ENCODE measurements around the gene PXYLP1.
"Not testable (repeated sequence)": the region's sequence is repeated elsewhere in the genome, so short reads cannot be mapped to it uniquely, and the experiment has no call there.

Gene PXYLP1

GRCh38 chr3:141311496-141312353, 80.1 kb downstream of the PXYLP1 start:
- Histone ChIP-seq H2BK120ac (ENCODE audit: low read depth, low read length) (no peak overlapping the region), H3K4ac (ENCODE audit: low read length) (no peak overlapping the region), H3K27me3 (ENCODE audit: control insufficient read depth in 3 of 3, insufficient read depth in 3 of 3, low read depth in 1 of 3, low read length in 3 of 3) (no peaks in the 10 kb centered on the region), H2BK12ac (ENCODE audit: low read length) (no peak overlapping the region), H3K14ac (ENCODE audit: low read length) (peak overlapping the region; percentile 49), H2AFZ (ENCODE audit: low read length) (peak overlapping the region; percentile 92), H3K79me1 (ENCODE audit: low read depth, low read length) (no peaks in the 10 kb centered on the region), H2AK5ac (ENCODE audit: low read depth, low read length) (no peak overlapping the region), H3K9ac (ENCODE audit: low read depth, low read length, poor library complexity) (peak overlapping the region; percentile 90), H3K4me2 (ENCODE audit: insufficient read depth, low read length, poor library complexity, severe bottlenecking) (peak overlapping the region; percentile 63), H4K91ac (ENCODE audit: low read depth, low read length, poor library complexity) (no peak overlapping the region), H3K18ac (ENCODE audit: low read length) (peak overlapping the region; percentile 92), H3K4me3 (ENCODE audit: low read length in 2 of 2) (peak overlapping the region; percentile 83 to 90), H3K4me1 (ENCODE audit: control insufficient read depth in 2 of 2, insufficient read depth in 1 of 2, low read depth in 1 of 2, low read length in 2 of 2) (peaks cover 4 to 7% of the 10 kb centered on the region in 2 donors), H3K9me3 (replicated peaks in 1 of 2; ENCODE audit: control insufficient read depth in 2 of 2, insufficient read depth in 1 of 2, low read depth in 1 of 2, low read length in 2 of 2) (no peaks in the 10 kb centered on the region), H2BK5ac (ENCODE audit: low read length) (no peak overlapping the region), H3K36me3 (replicated peaks in 1 of 2; ENCODE audit: control insufficient read depth in 2 of 2, insufficient read depth in 2 of 2, low read length in 2 of 2) (no peaks in the 10 kb centered on the region), H3K23ac (ENCODE audit: low read depth, low read length, poor library complexity) (peak overlapping the region; percentile 58), H4K8ac (ENCODE audit: low read depth, low read length) (peak overlapping the region; percentile 77), H2BK15ac (ENCODE audit: low read length) (no peak overlapping the region), H3K27ac (replicated peaks; ENCODE audit: low read length) (no peak overlapping the region)
- no CpG with 5 or more reads among the region's 43 CpGs for WGBS, 2 donors (ENCODE audit: extremely low coverage in 2 of 2, insufficient read length in 2 of 2, insufficient replicate concordance in 1 of 2)
- peak; percentile 94 for DNase-seq (ENCODE audit: low spot score)

- no peak overlapping the region for H4K91ac ChIP-seq (ENCODE audit: low read depth, low read length, poor library complexity)
- H3K14ac ChIP-seq (ENCODE audit: low read length), result no peak overlapping the region
- peaks cover 4 to 7% of the 10 kb centered on the region in 2 donors for H3K4me1 ChIP-seq (ENCODE audit: control insufficient read depth in 2 of 2, insufficient read depth in 1 of 2, low read depth in 1 of 2, low read length in 2 of 2)
- no peak overlapping the region for H3K18ac ChIP-seq (ENCODE audit: low read length)
- H3K23ac ChIP-seq (ENCODE audit: low read depth, low read length, poor library complexity), result no peak overlapping the region
- peak overlapping the region in 1 of 2 donors; percentile 37 for H3K4me3 ChIP-seq (ENCODE audit: low read length in 2 of 2)
- H3K9me3 ChIP-seq (replicated peaks in 1 of 2; ENCODE audit: control insufficient read depth in 2 of 2, insufficient read depth in 1 of 2, low read depth in 1 of 2, low read length in 2 of 2), result no peaks in the 10 kb centered on the region
- peak overlapping the region; percentile 63 for H2AK5ac ChIP-seq (ENCODE audit: low read depth, low read length)
- H3K36me3 ChIP-seq (replicated peaks in 1 of 2; ENCODE audit: control insufficient read depth in 2 of 2, insufficient read depth in 2 of 2, low read length in 2 of 2), result no peaks in the 10 kb centered on the region
- no peak overlapping the region for H2BK5ac ChIP-seq (ENCODE audit: low read length)
- no peaks in the 10 kb centered on the region for H3K79me1 ChIP-seq (ENCODE audit: low read depth, low read length)
- no peak overlapping the region for H4K8ac ChIP-seq (ENCODE audit: low read depth, low read length)
- no peak for DNase-seq (ENCODE audit: low spot score)
- H3K9ac ChIP-seq (ENCODE audit: low read depth, low read length, poor library complexity), result no peak overlapping the region
- H3K27me3 ChIP-seq (ENCODE audit: control insufficient read depth in 3 of 3, insufficient read depth in 3 of 3, low read depth in 1 of 3, low read length in 3 of 3), result no peaks in the 10 kb centered on the region
- no CpG with 5 or more reads among the region's 16 CpGs for WGBS, 2 donors (ENCODE audit: extremely low coverage in 2 of 2, insufficient read length in 2 of 2, insufficient replicate concordance in 1 of 2)
- H2AFZ ChIP-seq (ENCODE audit: low read length), result peak overlapping the region; percentile 87
- H2BK15ac ChIP-seq (ENCODE audit: low read length), result no peak overlapping the region
- no peak overlapping the region for H3K4me2 ChIP-seq (ENCODE audit: insufficient read depth, low read length, poor library complexity, severe bottlenecking)
- no peak overlapping the region for H2BK120ac ChIP-seq (ENCODE audit: low read depth, low read length)
- H2BK12ac ChIP-seq (ENCODE audit: low read length), result no peak overlapping the region
- H3K27ac ChIP-seq (replicated peaks; ENCODE audit: low read length), result no peak overlapping the region
- no peak overlapping the region for H3K4ac ChIP-seq (ENCODE audit: low read length)
Observed at GRCh38 chr3:141312354-141313092, 80.9 kb downstream of the PXYLP1 start.

DNA sequence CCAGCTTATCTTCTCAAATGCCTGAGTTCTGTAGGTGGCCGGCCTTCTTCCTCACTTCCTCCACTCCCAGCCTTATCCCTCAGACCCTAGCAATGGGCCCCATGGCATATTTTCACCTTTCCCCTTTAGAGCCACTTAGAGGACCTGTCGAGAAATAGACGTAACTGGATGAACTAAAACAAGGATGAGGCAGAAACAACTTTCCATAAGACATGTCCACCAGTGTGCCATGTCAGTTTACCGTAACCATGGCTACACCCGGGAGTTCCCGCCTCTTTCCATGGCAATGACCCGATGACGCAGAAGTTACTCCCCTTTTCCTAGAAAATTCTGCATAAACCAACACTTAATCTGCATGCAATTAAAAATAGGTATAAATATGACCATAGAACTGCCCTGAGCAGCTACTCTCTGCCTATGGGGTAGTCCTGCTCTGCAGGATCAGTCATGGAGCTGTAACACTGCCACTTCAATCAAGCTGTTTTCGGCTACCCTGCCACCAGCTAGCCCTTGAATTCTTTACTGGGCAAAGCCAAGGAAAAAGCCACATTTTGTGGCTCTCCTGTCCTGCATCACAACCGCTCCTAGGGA, 81.6 kb downstream of the PXYLP1 start:
- DNase-seq (ENCODE audit: low spot score), result no peak
- H3K23ac ChIP-seq (ENCODE audit: low read depth, low read length, poor library complexity), result no peak overlapping the region
- H4K8ac ChIP-seq (ENCODE audit: low read depth, low read length), result no peak overlapping the region
- no peak overlapping the region for H2BK12ac ChIP-seq (ENCODE audit: low read length)
- no peak overlapping the region for H3K4me3 ChIP-seq (ENCODE audit: low read length in 2 of 2)
- no peaks in the 10 kb centered on the region for H3K9me3 ChIP-seq (replicated peaks in 1 of 2; ENCODE audit: control insufficient read depth in 2 of 2, insufficient read depth in 1 of 2, low read depth in 1 of 2, low read length in 2 of 2)
- H2BK120ac ChIP-seq (ENCODE audit: low read depth, low read length), result no peak overlapping the region
- H3K36me3 ChIP-seq (replicated peaks in 1 of 2; ENCODE audit: control insufficient read depth in 2 of 2, insufficient read depth in 2 of 2, low read length in 2 of 2), result no peaks in the 10 kb centered on the region
- no peak overlapping the region for H3K27ac ChIP-seq (replicated peaks; ENCODE audit: low read length)
- H3K4me2 ChIP-seq (ENCODE audit: insufficient read depth, low read length, poor library complexity, severe bottlenecking), result no peak overlapping the region
- no peak overlapping the region for H3K9ac ChIP-seq (ENCODE audit: low read depth, low read length, poor library complexity)
- no peak overlapping the region for H2BK15ac ChIP-seq (ENCODE audit: low read length)
- no peak overlapping the region for H2BK5ac ChIP-seq (ENCODE audit: low read length)
- no peak overlapping the region for H3K18ac ChIP-seq (ENCODE audit: low read length)
- no peaks in the 10 kb centered on the region for H3K79me1 ChIP-seq (ENCODE audit: low read depth, low read length)
- H3K4ac ChIP-seq (ENCODE audit: low read length), result no peak overlapping the region
- H4K91ac ChIP-seq (ENCODE audit: low read depth, low read length, poor library complexity), result no peak overlapping the region
- peak overlapping the region; percentile 63 for H2AK5ac ChIP-seq (ENCODE audit: low read depth, low read length)
- H2AFZ ChIP-seq (ENCODE audit: low read length), result no peak overlapping the region
- H3K14ac ChIP-seq (ENCODE audit: low read length), result no peak overlapping the region
- WGBS, 2 donors (ENCODE audit: extremely low coverage in 2 of 2, insufficient read length in 2 of 2, insufficient replicate concordance in 1 of 2), result no CpG with 5 or more reads among the region's 10 CpGs
- H3K27me3 ChIP-seq (ENCODE audit: control insufficient read depth in 3 of 3, insufficient read depth in 3 of 3, low read depth in 1 of 3, low read length in 3 of 3), result no peaks in the 10 kb centered on the region
- H3K4me1 ChIP-seq (ENCODE audit: control insufficient read depth in 2 of 2, insufficient read depth in 1 of 2, low read depth in 1 of 2, low read length in 2 of 2), result peaks cover 4 to 7% of the 10 kb centered on the region in 2 donors

DNA sequence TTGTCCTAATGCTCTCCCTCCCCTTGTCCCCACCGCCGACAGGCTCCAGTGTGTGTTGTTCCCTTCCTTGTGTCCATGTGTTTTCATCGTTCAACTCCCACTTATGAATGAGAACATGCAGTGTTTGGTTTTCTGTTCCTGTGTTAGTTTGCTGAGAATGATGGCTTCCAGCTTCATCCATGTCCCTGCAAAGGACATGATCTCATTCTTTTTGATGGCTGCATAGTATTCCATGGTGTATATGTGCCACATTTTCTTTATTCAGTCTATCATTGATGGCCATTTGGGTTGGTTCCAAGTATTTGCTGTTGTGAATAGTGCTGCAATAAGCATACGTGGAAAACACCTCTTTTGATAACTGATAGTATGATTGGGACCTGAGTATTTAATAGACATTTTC, 82.8 kb downstream of the PXYLP1 start:
- not testable (repeated sequence) for H3K4me1 ChIP-seq (ENCODE audit: control insufficient read depth in 2 of 2, insufficient read depth in 1 of 2, low read depth in 1 of 2, low read length in 2 of 2); H2BK120ac ChIP-seq (ENCODE audit: low read depth, low read length); H2BK12ac ChIP-seq (ENCODE audit: low read length); H3K4me2 ChIP-seq (ENCODE audit: insufficient read depth, low read length, poor library complexity, severe bottlenecking); H3K4me3 ChIP-seq (ENCODE audit: low read length in 2 of 2); H4K91ac ChIP-seq (ENCODE audit: low read depth, low read length, poor library complexity); H3K23ac ChIP-seq (ENCODE audit: low read depth, low read length, poor library complexity); H3K18ac ChIP-seq (ENCODE audit: low read length); H3K36me3 ChIP-seq (replicated peaks in 1 of 2; ENCODE audit: control insufficient read depth in 2 of 2, insufficient read depth in 2 of 2, low read length in 2 of 2); H3K27ac ChIP-seq (replicated peaks; ENCODE audit: low read length); H3K14ac ChIP-seq (ENCODE audit: low read length); H2AFZ ChIP-seq (ENCODE audit: low read length); H2BK15ac ChIP-seq (ENCODE audit: low read length); H4K8ac ChIP-seq (ENCODE audit: low read depth, low read length); H3K9ac ChIP-seq (ENCODE audit: low read depth, low read length, poor library complexity); DNase-seq (ENCODE audit: low spot score); H3K79me1 ChIP-seq (ENCODE audit: low read depth, low read length); H3K9me3 ChIP-seq (replicated peaks in 1 of 2; ENCODE audit: control insufficient read depth in 2 of 2, insufficient read depth in 1 of 2, low read depth in 1 of 2, low read length in 2 of 2); H3K4ac ChIP-seq (ENCODE audit: low read length); H2BK5ac ChIP-seq (ENCODE audit: low read length); H3K27me3 ChIP-seq (ENCODE audit: control insufficient read depth in 3 of 3, insufficient read depth in 3 of 3, low read depth in 1 of 3, low read length in 3 of 3); H2AK5ac ChIP-seq (ENCODE audit: low read depth, low read length)
- no CpG with 5 or more reads among the region's 4 CpGs for WGBS, 2 donors (ENCODE audit: extremely low coverage in 2 of 2, insufficient read length in 2 of 2, insufficient replicate concordance in 1 of 2)
